ENCODE measurements around the gene OLFML2A.

OLFML2A gene

DNA sequence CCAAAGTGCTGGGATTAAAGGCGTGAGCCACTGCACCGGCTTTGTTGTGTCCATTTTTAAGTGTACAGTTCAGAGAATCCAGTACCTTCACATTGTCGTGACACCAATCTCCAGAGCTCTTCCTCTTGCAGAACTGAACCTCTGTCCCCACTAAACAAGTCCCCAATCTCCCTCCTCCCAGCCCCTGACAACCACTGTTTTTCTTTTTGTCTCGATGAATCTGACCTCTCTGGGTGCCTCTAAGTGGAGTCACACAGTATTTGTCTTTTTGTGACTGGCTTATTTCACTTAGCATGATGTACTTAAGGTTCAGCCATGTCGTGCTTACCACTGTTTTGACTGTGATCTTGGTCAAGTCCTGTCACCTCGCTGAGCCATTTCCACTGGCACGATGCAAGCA, 77.9 kb downstream of the OLFML2A start:
- WGBS (ENCODE audit: extremely low coverage, insufficient coverage, insufficient read length), result no CpG with 5 or more reads among the region's 7 CpGs
- Histone ChIP-seq H3K4ac (ENCODE audit: low read depth, low read length) (no peak overlapping the region), H3K23ac (ENCODE audit: low read length) (no peak overlapping the region)

DNA sequence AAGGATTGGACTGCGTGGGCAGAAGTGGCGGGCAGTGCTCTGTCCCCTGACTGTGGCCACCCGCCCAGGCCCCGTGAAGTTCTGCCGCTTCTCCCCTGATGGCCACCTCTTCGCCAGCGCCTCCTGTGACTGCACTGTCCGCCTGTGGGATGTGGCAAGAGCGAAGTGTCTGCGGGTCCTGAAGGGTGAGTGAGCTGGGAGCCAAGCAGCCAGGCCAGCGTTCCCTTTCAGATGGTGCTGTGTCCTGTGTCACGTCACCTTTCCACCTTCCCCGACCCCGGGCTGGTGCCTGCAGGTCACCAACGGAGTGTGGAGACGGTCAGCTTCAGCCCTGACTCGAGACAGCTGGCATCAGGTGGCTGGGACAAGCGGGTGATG, 78.6 kb downstream of the OLFML2A start:
- Histone ChIP-seq H2AK5ac (ENCODE audit: low read length) (no peak overlapping the region), H3K9ac (ENCODE audit: low read length) (no peak overlapping the region), H2BK12ac (ENCODE audit: low read length) (no peak overlapping the region), H2BK5ac (ENCODE audit: low read depth, low read length, poor library complexity) (no peak overlapping the region), H4K91ac (ENCODE audit: low read depth, low read length) (no peak overlapping the region), H2BK120ac (ENCODE audit: insufficient read depth, low read length, poor library complexity) (no peak overlapping the region), H3K27me3 (ENCODE audit: insufficient read depth, low read length) (no peaks in the 10 kb centered on the region), H4K8ac (ENCODE audit: low read depth, low read length) (no peak overlapping the region), H3K79me1 (ENCODE audit: low read length) (peaks cover 21% of the 10 kb centered on the region), H3K18ac (ENCODE audit: low read length) (no peak overlapping the region), H3K4ac (ENCODE audit: low read depth, low read length) (no peak overlapping the region), H3K36me3 (ENCODE audit: control insufficient read depth in 1 of 2, insufficient read depth in 2 of 2, low read length in 2 of 2) (peaks cover 42 to 45% of the 10 kb centered on the region in 2 experiments), H3K4me1 (ENCODE audit: control insufficient read depth in 1 of 2, insufficient read depth in 2 of 2, low read length in 2 of 2) (peaks cover 21 to 27% of the 10 kb centered on the region in 2 experiments), H3K4me2 (ENCODE audit: low read length) (no peak overlapping the region), H3K27ac (ENCODE audit: low read depth, low read length) (no peak overlapping the region), H3K14ac (ENCODE audit: low read length) (no peak overlapping the region), H3K9me3 (ENCODE audit: insufficient read depth, low read depth, low read length) (no peaks in the 10 kb centered on the region), H3K23ac (ENCODE audit: low read length) (no peak overlapping the region), H3K4me3 (ENCODE audit: low read depth, low read length) (no peak overlapping the region), H3K79me2 (ENCODE audit: control insufficient read depth, insufficient read depth, low read length, poor library complexity) (peaks cover 13% of the 10 kb centered on the region), H2AFZ (ENCODE audit: insufficient read depth, low read length, poor library complexity) (no peak overlapping the region), H4K12ac (ENCODE audit: low read depth, low read length) (no peak overlapping the region)
- WGBS (ENCODE audit: extremely low coverage, insufficient coverage, insufficient read length), result no CpG with 5 or more reads among the region's 18 CpGs
- peak; percentile 33 to 59 for DNase-seq

More for the DNA sequence above, 77.9 kb downstream of the OLFML2A start:
- Histone ChIP-seq H2AK5ac (ENCODE audit: low read length) (no peak overlapping the region), H3K27me3 (ENCODE audit: insufficient read depth, low read length) (no peaks in the 10 kb centered on the region), H2BK120ac (ENCODE audit: insufficient read depth, low read length, poor library complexity) (no peak overlapping the region), H3K27ac (ENCODE audit: low read depth, low read length) (no peak overlapping the region), H2BK12ac (ENCODE audit: low read length) (no peak overlapping the region), H3K79me1 (ENCODE audit: low read length) (peaks cover 24% of the 10 kb centered on the region), H3K18ac (ENCODE audit: low read length) (no peak overlapping the region), H3K9me3 (ENCODE audit: insufficient read depth, low read depth, low read length) (no peaks in the 10 kb centered on the region), H2AFZ (ENCODE audit: insufficient read depth, low read length, poor library complexity) (no peak overlapping the region), H3K14ac (ENCODE audit: low read length) (no peak overlapping the region), H4K91ac (ENCODE audit: low read depth, low read length) (no peak overlapping the region), H2BK5ac (ENCODE audit: low read depth, low read length, poor library complexity) (no peak overlapping the region), H3K79me2 (ENCODE audit: control insufficient read depth, insufficient read depth, low read length, poor library complexity) (peaks cover 9% of the 10 kb centered on the region), H4K12ac (ENCODE audit: low read depth, low read length) (no peak overlapping the region), H3K4me1 (ENCODE audit: control insufficient read depth in 1 of 2, insufficient read depth in 2 of 2, low read length in 2 of 2) (peaks cover 17 to 21% of the 10 kb centered on the region in 2 experiments), H3K4me2 (ENCODE audit: low read length) (no peak overlapping the region), H3K36me3 (ENCODE audit: control insufficient read depth in 1 of 2, insufficient read depth in 2 of 2, low read length in 2 of 2) (peaks cover 34 to 38% of the 10 kb centered on the region in 2 experiments), H3K4me3 (ENCODE audit: low read depth, low read length) (no peak overlapping the region), H4K8ac (ENCODE audit: low read depth, low read length) (no peak overlapping the region), H3K9ac (ENCODE audit: low read length) (no peak overlapping the region)
- DNase-seq, result no peak

DNA sequence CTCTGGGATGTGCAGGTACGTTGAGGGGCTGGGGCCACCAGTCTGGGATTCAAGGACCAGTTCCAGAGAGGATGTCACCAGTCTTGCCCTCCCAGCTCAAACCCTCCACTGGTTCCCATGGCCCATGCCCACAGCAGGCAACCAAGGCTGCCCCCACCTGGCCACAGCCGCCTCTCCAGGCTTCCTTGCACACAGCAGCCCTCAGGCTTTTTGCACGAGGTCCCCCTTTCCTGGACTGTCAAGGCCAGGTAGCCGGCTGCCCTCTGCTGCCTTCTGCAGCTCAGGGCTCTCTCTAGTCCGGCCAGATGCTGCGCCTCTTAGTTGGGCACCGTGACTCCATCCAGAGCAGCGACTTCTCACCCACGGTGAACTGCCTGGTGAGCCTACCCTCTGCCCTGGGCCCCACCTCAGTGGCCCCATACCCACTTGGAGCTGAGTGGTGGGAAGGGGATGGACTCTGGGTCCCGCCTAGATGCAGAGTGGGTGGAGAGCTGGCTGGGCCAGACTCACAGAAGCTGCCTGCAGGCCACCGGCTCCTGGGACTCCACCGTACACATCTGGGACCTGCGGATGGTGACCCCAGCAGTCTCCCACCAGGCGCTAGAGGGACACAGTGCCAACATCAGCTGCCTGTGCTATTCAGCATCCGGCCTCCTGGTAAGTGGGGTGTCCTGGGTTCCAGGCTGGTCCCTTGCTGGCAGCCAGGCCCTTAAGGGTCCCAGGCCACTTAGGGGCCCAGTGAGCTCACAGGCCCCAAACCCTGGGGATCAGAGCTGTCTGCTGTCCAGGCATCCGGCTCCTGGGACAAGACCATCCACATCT, 79.2 kb downstream of the OLFML2A start:
- Histone ChIP-seq H3K4me3 (ENCODE audit: low read depth, low read length) (no peak overlapping the region), H4K91ac (ENCODE audit: low read depth, low read length) (no peak overlapping the region), H3K9me3 (ENCODE audit: insufficient read depth, low read depth, low read length) (no peaks in the 10 kb centered on the region), H3K14ac (ENCODE audit: low read length) (no peak overlapping the region), H3K27ac (ENCODE audit: low read depth, low read length) (no peak overlapping the region), H3K9ac (ENCODE audit: low read length) (no peak overlapping the region), H3K4ac (ENCODE audit: low read depth, low read length) (no peak overlapping the region), H3K23ac (ENCODE audit: low read length) (no peak overlapping the region), H3K4me1 (ENCODE audit: control insufficient read depth in 1 of 2, insufficient read depth in 2 of 2, low read length in 2 of 2) (peaks cover 21 to 28% of the 10 kb centered on the region in 2 experiments), H2AK5ac (ENCODE audit: low read length) (no peak overlapping the region), H3K79me2 (ENCODE audit: control insufficient read depth, insufficient read depth, low read length, poor library complexity) (peaks cover 19% of the 10 kb centered on the region), H3K18ac (ENCODE audit: low read length) (no peak overlapping the region), H2BK12ac (ENCODE audit: low read length) (no peak overlapping the region), H3K4me2 (ENCODE audit: low read length) (no peak overlapping the region), H3K36me3 (ENCODE audit: control insufficient read depth in 1 of 2, insufficient read depth in 2 of 2, low read length in 2 of 2) (peaks cover 44 to 50% of the 10 kb centered on the region in 2 experiments), H2BK120ac (ENCODE audit: insufficient read depth, low read length, poor library complexity) (no peak overlapping the region), H2AFZ (ENCODE audit: insufficient read depth, low read length, poor library complexity) (no peak overlapping the region), H3K27me3 (ENCODE audit: insufficient read depth, low read length) (no peaks in the 10 kb centered on the region), H3K79me1 (ENCODE audit: low read length) (peaks cover 17% of the 10 kb centered on the region), H2BK5ac (ENCODE audit: low read depth, low read length, poor library complexity) (no peak overlapping the region), H4K12ac (ENCODE audit: low read depth, low read length) (no peak overlapping the region), H4K8ac (ENCODE audit: low read depth, low read length) (no peak overlapping the region)
- peak in 1 of 2 donors; percentile 27 for DNase-seq
- WGBS (ENCODE audit: extremely low coverage, insufficient coverage, insufficient read length), result no CpG with 5 or more reads among the region's 16 CpGs

DNA sequence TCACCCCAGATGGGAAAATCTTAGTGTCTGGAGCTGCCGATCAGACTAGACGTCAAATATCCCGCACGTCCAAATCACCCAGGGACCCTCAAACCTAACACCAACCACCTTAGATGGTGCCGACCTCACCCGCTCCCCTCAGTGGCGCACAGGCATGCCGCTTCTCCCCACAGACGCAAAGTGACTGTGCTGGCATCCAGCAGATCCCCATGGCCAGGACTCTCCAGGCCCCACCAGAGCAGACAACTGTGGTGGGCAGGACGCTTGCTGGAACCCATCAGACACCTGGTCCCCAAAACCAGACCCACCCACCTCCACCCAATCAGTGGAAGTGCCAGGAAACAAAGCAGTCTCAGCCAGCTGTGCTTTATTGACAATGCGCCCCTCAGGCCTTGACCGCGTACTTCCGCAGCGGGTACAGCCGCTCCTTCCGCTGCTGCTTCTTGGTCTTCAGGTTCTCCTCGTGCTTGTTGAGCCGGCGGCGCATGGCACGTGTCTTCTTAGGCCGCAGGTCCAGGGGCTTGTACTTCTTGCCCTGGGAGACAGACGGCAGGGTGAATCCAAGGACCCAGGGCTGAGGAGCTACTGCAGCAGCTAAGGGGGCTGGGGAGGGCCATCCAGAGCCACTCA, 80.7 kb downstream of the OLFML2A start:
- WGBS (ENCODE audit: extremely low coverage, insufficient coverage, insufficient read length), result no CpG with 5 or more reads among the region's 24 CpGs

More for the DNA sequence above, 80.7 kb downstream of the OLFML2A start:
- H3K27me3 ChIP-seq (ENCODE audit: insufficient read depth, low read length), result no peaks in the 10 kb centered on the region
- no peak overlapping the region for H2AFZ ChIP-seq (ENCODE audit: insufficient read depth, low read length, poor library complexity)
- H3K79me1 ChIP-seq (ENCODE audit: low read length), result peaks cover 14% of the 10 kb centered on the region
- no peak overlapping the region for H3K14ac ChIP-seq (ENCODE audit: low read length)
- no peak overlapping the region for H2BK120ac ChIP-seq (ENCODE audit: insufficient read depth, low read length, poor library complexity)
- no peak overlapping the region for H3K4me3 ChIP-seq (ENCODE audit: low read depth, low read length)
- no peak overlapping the region for H3K18ac ChIP-seq (ENCODE audit: low read length)
- peak overlapping the region; percentile 53 for H3K9ac ChIP-seq (ENCODE audit: low read length)
- no peak for DNase-seq
- no peaks in the 10 kb centered on the region for H3K9me3 ChIP-seq (ENCODE audit: insufficient read depth, low read depth, low read length)
- H3K4ac ChIP-seq (ENCODE audit: low read depth, low read length), result no peak overlapping the region
- no peak overlapping the region for H2AK5ac ChIP-seq (ENCODE audit: low read length)
- peaks cover 8 to 15% of the 10 kb centered on the region in 2 experiments for H3K4me1 ChIP-seq (ENCODE audit: control insufficient read depth in 1 of 2, insufficient read depth in 2 of 2, low read length in 2 of 2)
- no peak overlapping the region for H4K12ac ChIP-seq (ENCODE audit: low read depth, low read length)
- no peak overlapping the region for H2BK12ac ChIP-seq (ENCODE audit: low read length)
- H3K36me3 ChIP-seq (ENCODE audit: control insufficient read depth in 1 of 2, insufficient read depth in 2 of 2, low read length in 2 of 2), result peaks cover 44 to 50% of the 10 kb centered on the region in 2 experiments
- H4K91ac ChIP-seq (ENCODE audit: low read depth, low read length), result no peak overlapping the region
- H3K23ac ChIP-seq (ENCODE audit: low read length), result no peak overlapping the region
- no peak overlapping the region for H3K4me2 ChIP-seq (ENCODE audit: low read length)
- no peak overlapping the region for H3K27ac ChIP-seq (ENCODE audit: low read depth, low read length)
- H4K8ac ChIP-seq (ENCODE audit: low read depth, low read length), result no peak overlapping the region
- no peak overlapping the region for H2BK5ac ChIP-seq (ENCODE audit: low read depth, low read length, poor library complexity)
- peaks cover 16% of the 10 kb centered on the region for H3K79me2 ChIP-seq (ENCODE audit: control insufficient read depth, insufficient read depth, low read length, poor library complexity)
